PC-9 (cell line): ENCODE data around the gene FSIP1. TPM values are rescaled to one million over a fixed set of nuclear protein-coding genes. Genes with fewer than 3 reads are reported as not detected.

ENCODE experiments used
- BruUV-seq: library from RNA; stranded (reverse); fragments of 400-500 nt; replicated peaks from 2 replicates; lab custom pipeline; 2021; lab: Mats Ljungman, UMichigan
- CTCF ChIA-PET: fragments of 300-600 bp; sonication (Branson Sonifier 250); formaldehyde crosslinking; loops from one replicate; lab custom pipeline; 2022; ENCODE audit warnings: antibody characterized with exemption; lab: Charles Lee
- POLR2A ChIA-PET: fragments of 300-600 bp; sonication (Branson Sonifier 250); formaldehyde crosslinking; loops from one replicate; lab custom pipeline; 2022; ENCODE audit warnings: antibody characterized with exemption; ENCODE audit not compliant: unreplicated experiment; lab: Charles Lee
- DNase-seq, 2 experiments: peaks; one replicate each; pipeline versions ENCODE4 v3.0.0 to v3.0.0-alpha.2; 2015 to 2022; ENCODE audit warnings: mixed read lengths in 1 of 2
- H2AFZ ChIP-seq: fragments of 200-600 bp; sonication (generic); 2 replicates; pipeline ENCODE4 v1.8.1; 2017; ENCODE audit warnings: antibody characterized with exemption
- H3F3A ChIP-seq: fragments of 200-600 bp; sonication (generic); 2 replicates; pipeline ENCODE4 v1.8.1; 2017; ENCODE audit warnings: antibody characterized with exemption, mild to moderate bottlenecking, low read depth; ENCODE audit not compliant: insufficient read depth
- H3K27ac ChIP-seq: fragments of 200-600 bp; sonication (generic); 2 replicates; pipeline ENCODE4 v1.6.1; 2016; ENCODE audit warnings: mixed run types
- H3K27me3 ChIP-seq: fragments of 200-600 bp; sonication (generic); 2 replicates; pipeline ENCODE4 v1.6.1; 2016; ENCODE audit warnings: low read depth, mixed run types; ENCODE audit not compliant: insufficient read depth
- H3K36me3 ChIP-seq: fragments of 200-600 bp; sonication (generic); 2 replicates; pipeline ENCODE4 v1.6.1; 2016; ENCODE audit warnings: low read depth, mixed run types
- H3K4me1 ChIP-seq: fragments of 200-600 bp; sonication (generic); replicated peaks from 2 replicates; pipeline ENCODE4 v1.6.1; 2016; ENCODE audit warnings: mixed run types; ENCODE audit not compliant: insufficient read depth
- H3K4me2 ChIP-seq: fragments of 200-600 bp; sonication (generic); 2 replicates; pipeline ENCODE4 v1.6.1; 2017; ENCODE audit warnings: mixed run types
- H3K4me3 ChIP-seq: fragments of 200-600 bp; sonication (generic); 2 replicates; pipeline ENCODE4 v1.6.1; 2016; ENCODE audit warnings: mixed run types
- H3K79me2 ChIP-seq: fragments of 200-600 bp; sonication (generic); 2 replicates; pipeline ENCODE4 v1.6.1; 2017; ENCODE audit warnings: low read depth, mixed run types
- H3K9me2 ChIP-seq: fragments of 200-600 bp; sonication (generic); 2 replicates; pipeline ENCODE4 v1.8.1; 2017; ENCODE audit warnings: mild to moderate bottlenecking; ENCODE audit not compliant: insufficient read depth
- H3K9me3 ChIP-seq: fragments of 200-600 bp; sonication (generic); 2 replicates; pipeline ENCODE4 v1.8.1; 2016; ENCODE audit warnings: low read depth; ENCODE audit not compliant: insufficient read depth
- H4K20me1 ChIP-seq: fragments of 200-600 bp; sonication (generic); 2 replicates; pipeline ENCODE4 v1.8.1; 2017; ENCODE audit not compliant: insufficient read depth
- EZH2 ChIP-seq: fragments of 200-600 bp; sonication (generic); IDR thresholded peaks from 2 replicates; pipeline ENCODE4 v1.8.0; 2017; ENCODE audit warnings: antibody characterized with exemption, low read depth
- intact Hi-C: fragments of 100-400 bp; cut with micrococcal nuclease; formaldehyde crosslinking; loops from one replicate; pipeline ENCODE4 v1.10.0; 2022; ENCODE audit not compliant: unreplicated experiment
- total RNA-seq: library from RNA; stranded (reverse); gene quantifications from 2 replicates; pipeline ENCODE4 v1.2.3, GENCODE V29; 2021
- TF ChIP-seq, protein P1 (sequence below): fragments of 200-600 bp; sonication (generic); conservative IDR thresholded peaks from 2 replicates; pipeline ENCODE4 v1.6.1; 2017; ENCODE audit warnings: mixed run types, antibody characterized with exemption, mild to moderate bottlenecking, moderate library complexity

The FSIP1 gene
- total RNA-seq, 1 experiment from 2014 or later = 1.2 TPM

DNA sequence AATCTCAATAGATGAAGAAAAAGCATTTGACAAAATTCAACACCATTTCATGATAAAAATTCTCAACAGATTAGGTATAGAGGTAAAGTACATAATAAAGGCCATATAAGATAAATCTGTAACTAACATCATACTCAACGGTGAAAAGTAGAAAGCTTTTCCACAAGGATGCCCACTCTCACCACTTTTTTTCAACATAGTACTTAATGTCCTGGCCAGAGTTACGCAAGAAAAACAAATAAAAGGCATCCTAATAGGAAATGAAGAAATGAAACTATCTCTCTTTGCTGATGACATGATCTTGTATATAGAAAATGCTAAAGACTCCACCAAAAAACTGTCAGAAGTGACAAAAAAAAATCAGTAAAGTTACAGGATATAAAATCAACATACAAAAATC is 168.8 kb downstream of the FSIP1 start:
- no peak overlapping the region for H2AFZ ChIP-seq
- DNase-seq = no peak
- peaks cover 7% of the 10 kb centered on the region; the same call in 1 of the 2 replicates for H3K9me3 ChIP-seq
- TF ChIP-seq, protein P1, sequence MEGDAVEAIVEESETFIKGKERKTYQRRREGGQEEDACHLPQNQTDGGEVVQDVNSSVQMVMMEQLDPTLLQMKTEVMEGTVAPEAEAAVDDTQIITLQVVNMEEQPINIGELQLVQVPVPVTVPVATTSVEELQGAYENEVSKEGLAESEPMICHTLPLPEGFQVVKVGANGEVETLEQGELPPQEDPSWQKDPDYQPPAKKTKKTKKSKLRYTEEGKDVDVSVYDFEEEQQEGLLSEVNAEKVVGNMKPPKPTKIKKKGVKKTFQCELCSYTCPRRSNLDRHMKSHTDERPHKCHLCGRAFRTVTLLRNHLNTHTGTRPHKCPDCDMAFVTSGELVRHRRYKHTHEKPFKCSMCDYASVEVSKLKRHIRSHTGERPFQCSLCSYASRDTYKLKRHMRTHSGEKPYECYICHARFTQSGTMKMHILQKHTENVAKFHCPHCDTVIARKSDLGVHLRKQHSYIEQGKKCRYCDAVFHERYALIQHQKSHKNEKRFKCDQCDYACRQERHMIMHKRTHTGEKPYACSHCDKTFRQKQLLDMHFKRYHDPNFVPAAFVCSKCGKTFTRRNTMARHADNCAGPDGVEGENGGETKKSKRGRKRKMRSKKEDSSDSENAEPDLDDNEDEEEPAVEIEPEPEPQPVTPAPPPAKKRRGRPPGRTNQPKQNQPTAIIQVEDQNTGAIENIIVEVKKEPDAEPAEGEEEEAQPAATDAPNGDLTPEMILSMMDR = no peak
- no peak for TF ChIP-seq EZH2
- intact Hi-C loops = no loop called here
- H3K27ac ChIP-seq = no peak overlapping the region
- no peak overlapping the region for H3K4me3 ChIP-seq
- no peaks in the 10 kb centered on the region for H3K79me2 ChIP-seq
- no TSS peak for BruUV-seq
- H3K4me1 ChIP-seq = no peaks in the 10 kb centered on the region
- H3K9me2 ChIP-seq = no peaks in the 10 kb centered on the region
- H3F3A ChIP-seq = no peaks in the 10 kb centered on the region
- H3K27me3 ChIP-seq = no peaks in the 10 kb centered on the region
- no peaks in the 10 kb centered on the region for H3K36me3 ChIP-seq
- no peaks in the 10 kb centered on the region for H4K20me1 ChIP-seq
- no peak overlapping the region for H3K4me2 ChIP-seq
- ChIA-PET POLR2A (no interaction called here), CTCF (no interaction called here)

DNA sequence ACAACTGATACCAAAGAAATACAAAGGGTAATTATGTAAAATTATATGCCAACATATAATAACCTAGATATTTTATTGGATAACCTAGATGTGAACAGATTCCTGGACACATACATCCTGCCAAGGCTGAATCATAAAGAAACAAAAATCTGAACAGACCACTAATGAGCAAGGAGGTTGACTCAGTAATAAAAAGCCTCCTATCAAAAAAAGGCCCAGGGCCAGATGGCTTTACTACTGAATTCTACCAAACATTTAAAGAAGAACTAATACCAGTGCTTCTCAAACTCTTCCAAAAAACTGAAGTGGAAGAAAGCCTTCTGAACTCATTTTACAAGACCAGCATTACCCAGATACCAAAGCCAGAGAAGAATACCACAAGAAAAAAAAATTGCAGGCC is 169.4 kb downstream of the FSIP1 start:
- ChIA-PET POLR2A (no interaction called here), CTCF (no interaction called here)
- no peaks in the 10 kb centered on the region for H3F3A ChIP-seq
- no peaks in the 10 kb centered on the region for H3K9me2 ChIP-seq
- no peak for TF ChIP-seq EZH2
- TF ChIP-seq, protein P1 = no peak
- H3K79me2 ChIP-seq = no peaks in the 10 kb centered on the region
- H4K20me1 ChIP-seq = no peaks in the 10 kb centered on the region
- H3K27me3 ChIP-seq = no peaks in the 10 kb centered on the region
- intact Hi-C loops = no loop called here
- no peak overlapping the region for H3K4me2 ChIP-seq
- no peaks in the 10 kb centered on the region for H3K36me3 ChIP-seq
- no peak overlapping the region for H2AFZ ChIP-seq
- no peak overlapping the region for H3K27ac ChIP-seq
- no TSS peak for BruUV-seq
- H3K9me3 ChIP-seq = peaks cover 7% of the 10 kb centered on the region; the same call in 1 of the 2 replicates
- no peaks in the 10 kb centered on the region for H3K4me1 ChIP-seq
- no peak overlapping the region for H3K4me3 ChIP-seq
- DNase-seq = no peak

DNA sequence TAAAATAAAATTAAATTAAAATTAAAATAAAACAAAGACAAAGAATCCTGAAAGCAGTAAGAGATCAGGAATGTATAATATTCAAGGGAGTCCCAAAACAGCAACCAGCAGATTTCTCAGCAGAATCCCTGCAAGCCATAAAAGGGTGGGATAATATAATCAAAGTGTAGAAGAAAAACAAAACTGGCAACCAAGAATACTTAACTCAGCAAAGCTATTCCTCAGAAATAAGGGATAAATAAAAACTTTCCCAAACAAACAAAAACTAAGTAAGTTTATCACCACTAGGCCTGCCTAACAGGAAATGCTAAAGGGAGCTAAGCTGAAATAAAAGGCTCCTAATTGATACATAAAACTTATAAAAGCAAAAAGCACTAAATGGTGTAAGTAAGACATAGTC is 172.0 kb downstream of the FSIP1 start:
- peaks cover 7% of the 10 kb centered on the region; the same call in 1 of the 2 replicates for H3K9me3 ChIP-seq
- no peaks in the 10 kb centered on the region for H3K27me3 ChIP-seq
- ChIA-PET POLR2A (no interaction called here), CTCF (no interaction called here)
- intact Hi-C loops = no loop called here
- H3K36me3 ChIP-seq = no peaks in the 10 kb centered on the region
- no peak for DNase-seq
- H3K27ac ChIP-seq = no peak overlapping the region
- no peaks in the 10 kb centered on the region for H3F3A ChIP-seq
- no peaks in the 10 kb centered on the region for H4K20me1 ChIP-seq
- no peaks in the 10 kb centered on the region for H3K79me2 ChIP-seq
- H3K4me2 ChIP-seq = no peak overlapping the region
- H3K4me3 ChIP-seq = no peak overlapping the region
- no peak overlapping the region for H2AFZ ChIP-seq
- BruUV-seq = no TSS peak
- no peaks in the 10 kb centered on the region for H3K4me1 ChIP-seq
- no peaks in the 10 kb centered on the region for H3K9me2 ChIP-seq
- TF ChIP-seq EZH2 = no peak
- TF ChIP-seq, protein P1 = no peak
